Natural killer cell treated with Interleukin-12 subunit alpha and Interleukin-12 subunit beta and Interleukin-15 and Interleukin-18, amount 100 ng/mL, for 72 hours (primary cell): ENCODE data around the gene TMF1. TPM values are rescaled to one million over a fixed set of nuclear protein-coding genes. Genes with fewer than 3 reads are reported as not detected.

Source experiments
- ATAC-seq, 2 donors: fragments of 150-1000 bp; cut with Tn5 transposase in 1 of 2; sonication (Bioruptor Pico), chemical (Tn5 transposase) in 1 of 2; 2 replicates each; pipeline ENCODE4 v1.10.0; 2021
- DNase-seq: peaks from one replicate; pipeline ENCODE4 v3.0.0; 2022; ENCODE audit warnings: low spot score
- H3K27ac Mint-ChIP-seq, 2 donors: 1 replicate in 1 of 2; 2 replicates in 1 of 2; pipeline ENCODE4 v1.8.0; 2022; ENCODE audit warnings: mixed read lengths in 2 of 2, mild to moderate bottlenecking in 1 of 2, moderate library complexity in 1 of 2
- H3K27me3 Mint-ChIP-seq, 2 donors: 1 replicate in 1 of 2; 2 replicates in 1 of 2; pipeline ENCODE4 v1.8.0; 2022; ENCODE audit warnings: mixed read lengths in 2 of 2
- H3K36me3 Mint-ChIP-seq: one replicate; pipeline ENCODE4 v1.8.0; 2022; ENCODE audit warnings: mixed read lengths
- H3K4me1 Mint-ChIP-seq, 2 donors: 1 replicate in 1 of 2; 2 replicates in 1 of 2; pipeline ENCODE4 v1.8.0; 2022; ENCODE audit warnings: low read depth in 2 of 2, mixed read lengths in 2 of 2, mild to moderate bottlenecking in 1 of 2
- H3K4me3 Mint-ChIP-seq: one replicate; pipeline ENCODE4 v1.8.0; 2022; ENCODE audit warnings: mixed read lengths
- H3K9me3 Mint-ChIP-seq: 2 replicates; pipeline ENCODE4 v1.8.0; 2022; ENCODE audit warnings: mixed read lengths
- total RNA-seq, 2 donors: library from RNA; stranded (reverse); gene quantifications; one replicate each; pipeline ENCODE4 v1.2.3, GENCODE V29; 2022

TMF1 gene
- total RNA-seq, 2 donors from 2014 or later: 42.2 to 43.7 TPM

DNA sequence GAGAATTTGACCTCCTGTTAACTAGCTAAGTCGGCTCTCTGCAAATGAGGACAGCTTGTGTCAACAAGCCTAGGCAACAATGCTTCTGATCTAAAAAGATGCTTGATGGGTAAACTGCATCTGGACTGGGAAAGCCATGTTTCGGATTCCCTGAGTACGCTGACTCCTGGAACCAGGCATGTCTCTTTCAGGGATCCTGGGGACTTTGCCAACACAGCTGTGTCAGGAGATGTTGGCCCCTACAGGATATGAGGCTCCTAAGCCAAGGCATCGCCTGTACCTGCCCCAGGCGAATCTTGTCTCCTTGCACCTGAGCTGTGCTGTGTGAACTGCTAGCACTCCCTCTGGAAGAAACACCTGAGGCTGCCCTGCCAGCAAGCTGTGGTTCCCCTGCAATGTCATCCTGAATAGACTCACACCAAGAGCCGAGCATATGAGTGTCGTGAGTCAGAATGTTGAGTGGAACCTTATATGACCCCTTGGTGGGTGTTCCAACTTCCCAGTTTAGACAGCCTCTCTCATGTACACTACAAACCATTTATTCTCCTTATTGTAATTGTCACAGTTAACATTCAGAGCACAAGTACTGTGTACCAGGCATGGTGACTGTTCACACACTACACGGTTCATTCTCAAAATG, 55.7 kb downstream of the TMF1 start:
- Mint-ChIP-seq H3K4me3 (no peak overlapping the region), H3K4me1 (peaks cover 4 to 13% of the 10 kb centered on the region in 2 donors), H3K27ac (no peak overlapping the region), H3K36me3 (peaks cover 28% of the 10 kb centered on the region), H3K9me3 (no peaks in the 10 kb centered on the region), H3K27me3 (no peaks in the 10 kb centered on the region)
- ATAC-seq (no peak), DNase-seq (no peak)

DNA sequence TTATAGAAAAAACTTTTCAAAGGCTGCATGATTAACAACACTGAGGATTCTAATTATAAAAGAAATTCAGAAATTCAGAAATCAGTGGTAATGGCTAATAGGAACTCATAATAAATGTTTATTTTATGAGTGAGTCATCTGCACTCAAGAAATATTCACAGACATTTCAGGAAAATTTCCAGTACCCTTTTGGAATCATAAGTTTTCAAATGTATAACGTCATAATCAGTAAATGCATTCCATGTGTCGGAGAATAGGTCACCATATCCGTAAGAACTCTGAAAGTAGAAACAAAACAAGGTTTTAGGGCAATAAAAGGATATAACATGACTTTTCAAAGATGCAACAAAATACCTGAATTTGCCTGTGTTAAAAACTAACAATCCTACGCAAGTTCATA, 63.4 kb downstream of the TMF1 start:
- Mint-ChIP-seq H3K36me3 (peaks cover 28% of the 10 kb centered on the region), H3K4me3 (no peak overlapping the region), H3K9me3 (no peaks in the 10 kb centered on the region), H3K27me3 (no peaks in the 10 kb centered on the region), H3K4me1 (no peaks in the 10 kb centered on the region), H3K27ac (no peak overlapping the region)
- ATAC-seq (no peak), DNase-seq (no peak)

DNA sequence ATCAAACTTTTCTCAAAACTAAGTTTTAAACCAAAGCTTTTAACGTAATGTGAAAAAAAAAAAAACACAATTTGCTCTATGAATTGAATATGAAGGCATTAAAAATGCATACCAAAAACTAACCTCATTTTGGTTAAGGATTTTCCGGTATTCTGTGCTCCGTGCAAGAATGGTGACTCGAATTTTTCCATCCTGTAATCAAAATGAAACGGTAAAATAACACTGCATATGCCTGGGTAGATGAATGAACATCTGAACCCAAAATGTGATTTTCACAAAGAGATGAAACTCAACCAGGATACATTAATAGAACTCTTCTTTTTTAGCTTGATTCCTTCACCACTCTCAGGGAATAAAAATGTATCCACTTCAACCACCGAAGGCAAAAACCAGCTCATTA, 64.8 kb downstream of the TMF1 start:
- no peak overlapping the region for H3K27ac Mint-ChIP-seq
- no peaks in the 10 kb centered on the region for H3K9me3 Mint-ChIP-seq
- H3K27me3 Mint-ChIP-seq: no peaks in the 10 kb centered on the region
- no peak for DNase-seq
- H3K4me1 Mint-ChIP-seq: no peaks in the 10 kb centered on the region
- no peak for ATAC-seq
- peaks cover 24% of the 10 kb centered on the region for H3K36me3 Mint-ChIP-seq
- H3K4me3 Mint-ChIP-seq: no peak overlapping the region

DNA sequence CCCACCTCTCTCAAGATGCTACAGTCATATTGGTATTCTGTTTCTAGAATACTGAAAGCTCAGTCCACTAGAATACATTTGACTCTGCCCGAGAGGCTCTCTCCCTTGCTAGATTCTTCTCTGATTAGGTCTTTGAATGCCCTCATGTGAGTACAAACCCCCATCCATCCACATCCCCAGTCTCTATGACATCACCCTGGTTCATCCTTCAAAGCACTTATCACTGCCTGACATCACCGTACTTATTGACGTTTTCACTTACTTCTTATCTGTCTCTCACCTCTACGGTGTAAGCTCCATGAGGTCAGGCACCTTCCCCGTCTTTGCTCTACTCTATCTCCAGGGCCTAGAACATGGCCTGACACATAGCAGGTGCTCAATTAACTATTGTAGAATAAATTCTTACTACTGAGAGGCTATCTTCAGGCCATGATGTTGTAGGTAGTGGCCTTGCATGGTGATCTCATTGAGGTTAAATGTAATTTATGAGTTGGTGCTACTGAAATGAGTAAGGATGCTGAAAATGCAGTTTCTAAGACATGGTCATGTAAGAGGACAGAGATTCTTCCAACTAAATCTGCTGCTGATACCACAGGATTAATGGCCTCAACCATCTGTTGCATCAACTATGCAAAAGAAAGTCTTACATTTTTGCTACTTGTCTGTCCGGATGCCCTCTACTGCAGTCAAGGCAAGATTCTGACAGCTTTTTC, 65.5 kb downstream of the TMF1 start:
- no peak overlapping the region for H3K27ac Mint-ChIP-seq

DNA sequence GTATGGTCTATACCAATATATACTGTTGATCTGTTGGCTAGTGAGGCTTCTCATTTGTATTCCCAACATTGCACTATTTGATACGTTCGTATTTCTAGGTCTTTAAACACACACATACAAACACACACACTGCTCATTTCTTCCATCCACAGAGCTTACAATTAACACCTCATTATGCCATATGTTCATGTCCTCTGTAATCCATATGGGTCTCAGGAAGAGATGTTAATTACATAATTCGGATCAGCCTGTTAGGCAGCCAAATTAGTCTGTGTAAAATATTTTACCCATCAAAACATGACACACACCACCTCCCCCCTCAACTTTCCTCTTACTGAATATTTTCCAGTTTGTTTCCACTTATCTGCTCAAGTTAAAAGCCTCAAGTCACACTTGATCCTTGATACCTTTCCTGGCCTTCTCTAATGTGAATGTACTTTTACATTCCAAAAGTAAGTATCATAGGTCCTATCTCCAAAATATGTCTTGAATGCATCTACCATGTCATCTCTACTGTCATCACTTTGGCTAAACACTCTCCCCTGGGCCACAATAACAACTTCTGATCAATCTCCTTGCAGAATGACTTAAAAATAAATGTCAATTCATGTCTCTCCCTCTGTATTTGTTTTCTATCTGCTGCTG, 66.9 kb downstream of the TMF1 start:
- Mint-ChIP-seq H3K27ac (no peak overlapping the region), H3K4me3 (no peak overlapping the region), H3K36me3 (peaks cover 24% of the 10 kb centered on the region), H3K4me1 (no peaks in the 10 kb centered on the region), H3K27me3 (no peaks in the 10 kb centered on the region), H3K9me3 (no peaks in the 10 kb centered on the region)
- DNase-seq: no peak
- no peak for ATAC-seq

More for the DNA sequence above, 65.5 kb downstream of the TMF1 start:
- H3K4me3 Mint-ChIP-seq: no peak overlapping the region
- H3K9me3 Mint-ChIP-seq: no peaks in the 10 kb centered on the region
- H3K27me3 Mint-ChIP-seq: no peaks in the 10 kb centered on the region
- ATAC-seq (no peak), DNase-seq (no peak)
- H3K4me1 Mint-ChIP-seq: no peaks in the 10 kb centered on the region
- peaks cover 24% of the 10 kb centered on the region for H3K36me3 Mint-ChIP-seq

DNA sequence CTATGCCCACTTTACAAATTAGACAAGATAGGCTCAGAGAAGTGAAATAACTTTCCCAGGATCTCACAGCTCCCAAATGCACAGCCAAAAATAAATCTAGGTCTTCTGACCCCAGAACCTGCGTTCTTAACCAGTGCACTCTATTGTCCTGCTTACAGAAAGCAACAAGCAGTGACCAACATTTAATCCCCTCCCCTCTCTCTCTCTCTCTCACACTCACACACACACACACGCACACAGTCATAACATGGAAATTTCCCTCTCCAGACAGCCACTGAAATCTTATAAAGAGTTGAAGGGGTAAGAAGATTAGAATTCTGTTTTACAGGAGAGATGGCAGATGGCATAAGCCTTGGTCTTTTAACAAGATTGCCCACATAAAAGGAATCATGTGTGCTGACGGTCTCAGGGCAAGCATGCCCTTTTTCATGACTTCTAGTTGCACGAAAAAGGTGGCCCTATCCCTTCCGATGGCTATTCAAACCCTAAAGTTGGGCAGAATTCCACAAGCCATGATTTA, 68.1 kb downstream of the TMF1 start:
- DNase-seq: no peak
- Mint-ChIP-seq H3K4me3 (no peak overlapping the region), H3K27me3 (no peaks in the 10 kb centered on the region), H3K9me3 (no peaks in the 10 kb centered on the region), H3K4me1 (no peaks in the 10 kb centered on the region), H3K27ac (no peak overlapping the region), H3K36me3 (peaks cover 30% of the 10 kb centered on the region)
- ATAC-seq: no peak

DNA sequence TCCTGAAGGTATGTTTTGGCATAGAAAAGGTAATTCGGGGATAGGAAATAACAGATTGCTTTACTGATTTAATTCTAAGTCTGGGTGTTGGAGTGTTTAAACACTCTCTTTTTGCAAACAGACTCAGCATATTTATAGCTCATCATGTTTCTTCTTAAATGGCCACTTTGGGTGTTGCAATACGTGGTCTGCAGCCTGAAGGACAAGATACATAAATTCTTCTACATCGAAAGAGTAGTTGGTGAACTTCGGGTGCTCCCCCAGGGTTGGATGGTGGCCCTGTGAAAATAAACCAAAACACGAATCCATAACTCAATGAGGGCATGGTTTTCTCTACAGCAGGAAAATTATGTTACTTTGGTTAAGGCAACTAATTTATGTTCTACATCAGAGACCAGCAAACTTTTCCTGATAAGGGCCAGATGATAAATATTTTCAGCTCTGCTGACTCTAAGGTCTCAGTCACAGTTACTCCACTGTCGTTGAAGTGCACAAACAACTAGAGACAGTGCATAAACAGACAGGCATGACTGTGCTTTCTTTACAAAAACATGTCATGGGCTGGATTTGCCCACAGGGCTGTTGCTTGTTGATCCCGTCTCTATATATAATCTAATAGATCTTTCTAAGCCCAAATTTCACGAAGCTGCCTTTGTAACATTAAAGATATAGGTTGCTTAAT, 74.5 kb downstream of the TMF1 start:
- H3K27ac Mint-ChIP-seq: no peak overlapping the region
- H3K27me3 Mint-ChIP-seq: no peaks in the 10 kb centered on the region
- H3K36me3 Mint-ChIP-seq: peaks cover 8% of the 10 kb centered on the region
- H3K9me3 Mint-ChIP-seq: no peaks in the 10 kb centered on the region
- no peaks in the 10 kb centered on the region for H3K4me1 Mint-ChIP-seq
- ATAC-seq (no peak), DNase-seq (no peak)
- H3K4me3 Mint-ChIP-seq: no peak overlapping the region

DNA sequence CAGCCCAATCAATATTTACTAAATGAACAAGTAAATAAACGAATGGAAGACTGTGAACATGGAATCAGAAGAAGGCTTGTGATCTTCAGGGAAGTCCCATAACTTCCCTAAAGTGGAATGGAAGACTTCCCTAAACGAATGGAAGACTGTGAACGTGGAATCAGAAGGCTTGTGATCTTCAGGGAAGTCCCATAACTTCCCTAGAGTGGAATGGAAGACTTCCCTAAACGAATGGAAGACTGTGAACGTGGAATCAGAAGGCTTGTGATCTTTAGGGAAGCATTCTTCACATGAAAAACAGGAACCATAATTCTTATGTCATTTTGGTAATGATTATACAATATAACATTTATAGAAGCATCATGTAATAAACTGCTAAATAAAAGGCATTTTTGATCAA, 77.4 kb downstream of the TMF1 start:
- Mint-ChIP-seq H3K27ac (no peak overlapping the region), H3K4me3 (no peak overlapping the region), H3K27me3 (peaks cover 5 to 9% of the 10 kb centered on the region in 2 donors), H3K36me3 (peaks cover 8% of the 10 kb centered on the region), H3K4me1 (no peaks in the 10 kb centered on the region), H3K9me3 (no peaks in the 10 kb centered on the region)
- ATAC-seq (no peak), DNase-seq (no peak)

DNA sequence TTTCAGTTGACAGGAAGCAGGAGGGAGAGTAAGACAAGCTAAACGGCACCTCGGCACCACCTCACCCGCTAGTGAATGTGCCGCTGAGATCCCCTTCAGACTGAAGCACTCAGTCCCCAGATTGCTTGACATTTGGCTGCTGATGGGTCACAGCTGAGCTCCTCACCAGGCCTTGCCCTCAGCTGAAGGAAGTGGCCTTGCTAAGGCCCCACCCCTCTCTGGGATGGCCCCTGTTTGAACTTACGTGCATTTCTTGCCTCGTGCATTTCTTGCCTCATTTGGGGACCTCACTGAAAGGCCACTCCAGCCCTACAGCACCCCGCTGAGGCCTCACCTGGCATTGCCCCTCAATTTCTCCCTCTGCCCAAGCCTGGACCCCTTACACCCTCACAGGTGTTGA, 78.5 kb downstream of the TMF1 start:
- H3K4me3 Mint-ChIP-seq: no peak overlapping the region
- H3K27ac Mint-ChIP-seq: no peak overlapping the region

DNA sequence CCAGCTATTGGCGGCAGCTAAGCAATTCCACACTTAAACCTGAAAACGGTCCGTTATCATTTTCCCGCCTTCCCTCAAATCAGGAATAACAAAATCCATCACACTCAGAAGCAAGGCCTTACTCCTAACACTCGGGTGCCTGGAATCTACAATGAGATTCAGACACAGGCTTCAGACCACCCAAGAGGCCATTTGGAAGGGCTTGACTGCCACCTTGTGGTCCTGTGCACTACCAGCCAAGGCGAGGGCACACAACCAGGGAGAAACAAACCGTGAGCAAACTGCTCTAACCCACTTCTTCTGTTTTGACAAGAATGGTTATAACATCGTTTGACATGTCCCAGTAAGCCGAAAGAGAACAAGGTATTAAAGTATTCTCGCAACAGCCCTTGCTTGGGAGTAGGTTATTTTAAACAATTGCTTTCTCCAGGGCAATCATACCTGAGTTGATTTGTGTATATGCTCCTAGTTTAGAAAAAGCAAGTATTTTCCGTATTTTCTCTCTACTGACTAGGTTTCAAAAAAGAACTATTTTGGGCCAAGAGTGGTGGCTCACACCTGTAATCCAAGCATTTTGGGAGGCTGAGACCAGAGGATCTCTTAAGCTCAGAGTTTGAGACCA, 79.7 kb downstream of the TMF1 start:
- H3K4me1 Mint-ChIP-seq: no peaks in the 10 kb centered on the region
- no peak overlapping the region for H3K27ac Mint-ChIP-seq
- no peaks in the 10 kb centered on the region for H3K9me3 Mint-ChIP-seq
- DNase-seq (no peak), ATAC-seq (peak in 1 of 2 donors; percentile 71)
- no peak overlapping the region for H3K4me3 Mint-ChIP-seq
- no peaks in the 10 kb centered on the region for H3K36me3 Mint-ChIP-seq
- H3K27me3 Mint-ChIP-seq: peaks cover 9 to 12% of the 10 kb centered on the region in 2 donors

More for the DNA sequence above, 78.5 kb downstream of the TMF1 start:
- no peaks in the 10 kb centered on the region for H3K36me3 Mint-ChIP-seq
- peaks cover 8 to 9% of the 10 kb centered on the region in 2 donors for H3K27me3 Mint-ChIP-seq
- H3K9me3 Mint-ChIP-seq: no peaks in the 10 kb centered on the region
- no peaks in the 10 kb centered on the region for H3K4me1 Mint-ChIP-seq
- ATAC-seq (peak in 1 of 2 donors; percentile 57), DNase-seq (no peak)

Other genes with a start within 250 kb of the TMF1 start
- not detected for gene TAFA4, start 119.8 kb downstream of the TMF1 start, total RNA-seq
- 10 to 100 TPM; 12.0 to 31.8 TPM for gene EOGT, start 38.6 kb downstream of the TMF1 start, total RNA-seq
- 100 to 1,000 TPM in 1 of 2 donors, 10 to 100 TPM in 1; 93.4 to 111 TPM for gene UBA3, start 28.0 kb upstream of the TMF1 start, total RNA-seq
- gene ARL6IP5, start 32.6 kb upstream of the TMF1 start, total RNA-seq: 100 to 1,000 TPM; 110 to 135 TPM
- gene LMOD3, start 70.3 kb upstream of the TMF1 start, total RNA-seq: not detected